Neural progenitor cell (in vitro differentiated cells): ENCODE measurements around the gene TES.

Experiments used
- EZH2 ChIP-seq: fragments of 200-600 bp; sonication (generic); IDR thresholded peaks from 2 replicates; pipeline ENCODE4 v1.6.1; 2017; ENCODE audit warnings: antibody characterized with exemption, mild to moderate bottlenecking, moderate library complexity
- TF ChIP-seq, protein P1 (sequence below): fragments of 200-600 bp; sonication (generic); IDR thresholded peaks from 2 replicates; pipeline ENCODE4 v1.5.1; 2017; ENCODE audit warnings: antibody characterized with exemption, mild to moderate bottlenecking

DNA sequence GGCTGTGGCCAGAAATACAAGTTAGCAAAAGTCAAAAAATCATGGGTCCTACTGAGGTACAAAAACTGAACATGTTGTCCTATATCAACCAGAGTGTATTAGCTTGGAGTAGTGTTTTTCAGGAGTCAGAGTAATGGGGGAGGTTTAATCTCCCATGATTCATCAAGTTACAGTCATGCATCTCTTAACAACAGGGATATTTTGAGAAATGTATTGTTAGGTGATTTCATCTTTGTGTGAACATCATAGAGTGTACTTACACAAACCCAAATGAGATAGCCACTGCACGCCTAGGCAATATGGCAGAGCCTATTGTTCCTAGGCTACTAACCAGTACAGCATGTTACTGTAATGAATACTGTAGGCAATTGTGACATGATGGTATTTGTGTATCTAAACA lies 14.9 kb upstream of the TES start:
- TF ChIP-seq, protein P1, sequence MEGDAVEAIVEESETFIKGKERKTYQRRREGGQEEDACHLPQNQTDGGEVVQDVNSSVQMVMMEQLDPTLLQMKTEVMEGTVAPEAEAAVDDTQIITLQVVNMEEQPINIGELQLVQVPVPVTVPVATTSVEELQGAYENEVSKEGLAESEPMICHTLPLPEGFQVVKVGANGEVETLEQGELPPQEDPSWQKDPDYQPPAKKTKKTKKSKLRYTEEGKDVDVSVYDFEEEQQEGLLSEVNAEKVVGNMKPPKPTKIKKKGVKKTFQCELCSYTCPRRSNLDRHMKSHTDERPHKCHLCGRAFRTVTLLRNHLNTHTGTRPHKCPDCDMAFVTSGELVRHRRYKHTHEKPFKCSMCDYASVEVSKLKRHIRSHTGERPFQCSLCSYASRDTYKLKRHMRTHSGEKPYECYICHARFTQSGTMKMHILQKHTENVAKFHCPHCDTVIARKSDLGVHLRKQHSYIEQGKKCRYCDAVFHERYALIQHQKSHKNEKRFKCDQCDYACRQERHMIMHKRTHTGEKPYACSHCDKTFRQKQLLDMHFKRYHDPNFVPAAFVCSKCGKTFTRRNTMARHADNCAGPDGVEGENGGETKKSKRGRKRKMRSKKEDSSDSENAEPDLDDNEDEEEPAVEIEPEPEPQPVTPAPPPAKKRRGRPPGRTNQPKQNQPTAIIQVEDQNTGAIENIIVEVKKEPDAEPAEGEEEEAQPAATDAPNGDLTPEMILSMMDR, result no peak
- TF ChIP-seq EZH2, result no peak
